NCI-H2227 (cell line): ENCODE measurements around the gene TUBE1.
"Not testable (repeated sequence)": the region's sequence is repeated elsewhere in the genome, so short reads cannot be mapped to it uniquely, and the experiment has no call there.

ENCODE experiments used
- DNase-seq: peaks from one replicate; lab custom pipeline; 2025; ENCODE audit not compliant: unreplicated experiment; lab: John Stamatoyannopoulos, UW

TUBE1 gene

GRCh38 chr6:112065426-112065986, 21.8 kb downstream of the TUBE1 start:
- DNase-seq, result no peak

GRCh38 chr6:112062966-112063365, 24.3 kb downstream of the TUBE1 start:
- no peak for DNase-seq

- DNase-seq, result no peak
Observed at GRCh38 chr6:112061605-112062004, 25.7 kb downstream of the TUBE1 start.

GRCh38 chr6:112058243-112059032, 28.8 kb downstream of the TUBE1 start:
- no peak for DNase-seq

DNA sequence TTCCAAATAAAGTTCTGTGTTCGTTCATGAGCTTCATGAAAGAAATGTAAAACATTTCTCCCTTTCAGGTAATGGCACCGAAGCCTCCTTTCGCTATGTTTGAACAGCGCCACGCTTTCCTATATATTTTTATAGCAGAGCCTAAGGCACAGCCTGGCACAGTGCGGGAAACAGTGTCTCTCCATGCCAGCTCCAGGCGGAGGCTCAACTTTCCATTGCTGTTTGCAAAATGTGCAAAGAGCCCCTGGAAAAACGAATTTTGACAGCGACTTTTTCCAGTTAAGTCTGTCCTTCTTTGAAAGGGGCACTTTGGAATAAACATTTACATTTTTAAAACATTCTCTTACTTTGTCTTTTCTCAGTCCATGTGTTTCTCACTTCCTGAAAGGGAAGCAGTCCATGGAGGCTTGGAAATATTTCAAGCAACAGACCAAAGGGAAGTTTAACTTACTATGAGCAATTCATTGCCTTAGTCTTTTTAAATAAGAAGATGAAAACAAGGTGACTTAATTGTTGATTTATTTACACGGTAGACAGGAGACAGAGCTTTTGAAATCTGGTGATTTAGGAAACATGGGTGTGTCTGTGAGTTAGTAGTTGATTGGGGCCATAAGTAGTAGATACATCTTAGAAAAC, 32.6 kb downstream of the TUBE1 start:
- no peak for DNase-seq

DNA sequence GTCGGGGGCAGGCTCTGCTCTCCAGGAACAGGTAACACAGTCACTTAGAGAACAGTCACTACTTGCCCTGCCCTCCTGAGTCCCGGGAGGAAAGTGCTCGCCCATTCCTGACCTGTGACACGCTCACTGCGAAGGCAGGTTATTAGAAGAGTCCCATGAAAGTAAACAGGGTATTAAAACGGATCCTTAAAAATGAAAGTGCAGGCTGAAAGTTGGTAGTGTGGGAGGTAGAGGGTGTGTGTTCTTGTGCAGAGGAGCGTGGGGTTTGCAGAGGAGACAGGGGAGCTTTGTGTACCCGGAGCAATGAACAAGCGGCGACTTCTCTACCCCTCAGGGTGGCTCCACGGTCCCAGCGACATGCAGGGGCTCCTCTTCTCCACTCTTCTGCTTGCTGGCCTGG, 33.3 kb downstream of the TUBE1 start, which contains the start of gene CCN6:
TSS of gene CCN6 (plus strand) at position 104 of the 400 bp plus-strand sequence. CDS start at position 358, 254 bp downstream.
- no peak for DNase-seq

- DNase-seq, result not testable (repeated sequence)
Observed at GRCh38 chr6:112051251-112051740, 36.0 kb downstream of the TUBE1 start.

GRCh38 chr6:112050429-112050828, 36.9 kb downstream of the TUBE1 start:
- DNase-seq, result no peak

DNA sequence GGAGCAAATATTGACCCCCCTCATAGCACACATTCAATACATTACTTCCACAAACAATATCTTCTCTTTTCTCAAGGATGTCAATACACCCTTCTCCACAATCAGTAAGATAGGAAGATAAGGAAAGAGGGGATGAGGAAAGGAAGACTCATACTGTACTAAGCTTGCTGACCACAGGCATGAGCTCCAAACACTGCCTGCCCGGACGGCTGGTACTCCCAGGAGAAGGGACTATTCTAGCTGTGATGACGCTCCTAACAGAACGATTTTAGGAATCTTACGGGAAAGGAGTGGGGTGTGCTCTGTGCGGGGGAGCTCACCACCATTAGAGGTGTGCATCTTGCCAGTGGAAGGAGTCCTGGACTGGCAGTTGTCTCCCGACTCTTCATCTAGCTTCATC, 37.3 kb downstream of the TUBE1 start:
- no peak for DNase-seq

DNA sequence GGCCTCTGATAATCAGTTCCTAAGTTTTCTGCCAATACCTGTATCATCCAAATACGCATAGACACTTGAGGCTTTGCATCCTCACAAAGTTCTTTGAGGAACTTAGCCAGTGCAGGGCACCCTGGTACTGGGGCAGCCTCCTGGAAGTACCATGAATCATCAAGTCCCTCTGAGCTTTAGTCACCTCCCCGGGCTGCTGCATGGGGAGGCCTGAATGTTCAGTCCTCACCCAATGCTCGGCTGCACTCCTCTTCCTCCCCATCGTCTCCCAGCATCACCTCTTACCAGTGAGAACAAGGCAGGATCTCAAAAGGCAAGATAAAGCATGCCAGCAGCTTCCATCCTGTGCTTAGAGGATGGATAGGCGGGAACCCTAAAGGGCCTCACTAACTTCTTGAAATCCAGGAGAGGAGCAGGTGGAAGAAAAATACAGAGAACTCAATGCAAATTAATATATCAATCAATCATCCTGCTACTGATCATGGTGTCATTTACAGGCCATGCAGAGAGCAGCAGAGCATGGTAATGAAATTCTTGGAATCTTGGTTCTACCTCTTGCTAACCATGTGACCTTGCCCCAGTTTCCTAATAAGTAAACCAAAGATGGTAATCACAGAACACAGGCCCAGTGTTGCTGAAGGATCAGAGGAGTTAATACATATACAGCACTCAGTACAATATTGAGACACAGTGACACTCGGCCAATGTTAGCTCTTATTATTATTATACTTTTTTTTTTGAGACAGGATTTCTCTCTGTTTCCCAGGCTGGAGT, 38.1 kb downstream of the TUBE1 start:
- no peak for DNase-seq

- not testable (repeated sequence) for DNase-seq
Observed at GRCh38 chr6:112047523-112047922, 39.8 kb downstream of the TUBE1 start.

- no peak for DNase-seq
Observed at GRCh38 chr6:112044856-112045255, 42.4 kb downstream of the TUBE1 start.

DNA sequence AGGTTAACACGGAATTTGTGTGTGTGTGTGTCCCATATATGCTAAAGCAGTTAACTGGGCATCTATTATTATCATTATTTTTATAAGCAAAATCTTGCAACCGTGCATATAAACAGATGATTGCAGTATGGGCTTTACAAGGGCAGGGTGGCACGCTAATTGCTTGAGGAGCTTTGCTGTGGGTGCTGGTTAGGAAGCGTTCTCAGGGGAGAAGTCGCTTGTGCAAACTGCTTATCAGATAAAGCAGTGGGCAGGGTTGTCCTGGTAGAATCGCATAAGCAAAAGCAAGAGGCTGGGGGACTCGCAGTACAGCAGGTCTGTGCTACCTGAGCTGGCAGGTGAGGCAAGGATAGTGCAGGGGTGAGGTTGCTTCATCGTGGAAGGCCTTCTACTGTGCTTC, 43.1 kb downstream of the TUBE1 start:
- DNase-seq, result no peak

DNA sequence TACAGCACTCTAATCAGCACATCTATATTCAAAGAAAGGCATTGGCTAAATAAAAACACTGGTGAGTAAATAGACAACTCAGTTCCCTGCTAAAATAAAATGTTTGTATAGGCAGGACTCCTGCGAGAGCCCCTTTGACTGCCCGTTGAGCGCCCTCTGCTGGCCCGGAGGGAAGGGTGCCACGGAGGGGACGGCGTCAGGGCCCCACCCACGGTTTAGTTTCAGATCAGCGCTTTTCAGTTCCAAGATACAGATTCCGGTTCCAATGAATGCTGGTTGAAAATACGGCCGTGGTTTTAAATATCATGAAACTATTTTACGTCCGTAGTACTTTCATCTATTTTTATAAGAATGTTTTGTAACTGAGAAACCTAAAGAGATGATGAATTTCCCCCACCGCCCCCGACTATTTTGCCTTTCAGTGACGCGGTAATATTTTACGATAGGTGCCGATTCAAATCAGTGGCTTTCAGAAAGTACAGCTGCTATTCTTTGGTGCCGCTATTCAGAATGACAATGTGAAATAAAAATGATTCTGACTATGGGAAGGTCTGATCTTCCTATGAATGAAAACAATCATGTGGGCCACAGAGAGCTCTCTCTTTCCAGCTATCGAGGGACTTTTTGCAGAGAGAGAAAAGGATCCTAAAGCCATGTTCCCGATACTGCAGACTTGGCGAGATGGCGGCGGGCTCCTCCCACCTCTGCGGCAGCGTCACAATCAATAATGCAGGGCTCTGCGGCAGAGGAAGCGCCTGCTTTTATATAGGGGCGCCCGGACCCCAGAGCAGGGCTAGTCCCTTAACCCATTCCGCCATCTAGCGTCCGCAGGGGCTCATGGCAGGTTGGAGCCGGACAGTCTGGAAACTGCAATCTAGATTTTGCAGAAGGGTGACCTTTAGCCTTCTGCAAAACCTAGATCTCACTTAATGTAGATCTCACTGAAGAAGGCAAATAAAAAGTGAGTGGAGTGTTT, 44.0 kb downstream of the TUBE1 start:
- DNase-seq, result peak; percentile 93

- no peak for DNase-seq
Observed at GRCh38 chr6:112041535-112041934, 45.7 kb downstream of the TUBE1 start.

GRCh38 chr6:112040956-112041355, 46.3 kb downstream of the TUBE1 start:
- no peak for DNase-seq

DNA sequence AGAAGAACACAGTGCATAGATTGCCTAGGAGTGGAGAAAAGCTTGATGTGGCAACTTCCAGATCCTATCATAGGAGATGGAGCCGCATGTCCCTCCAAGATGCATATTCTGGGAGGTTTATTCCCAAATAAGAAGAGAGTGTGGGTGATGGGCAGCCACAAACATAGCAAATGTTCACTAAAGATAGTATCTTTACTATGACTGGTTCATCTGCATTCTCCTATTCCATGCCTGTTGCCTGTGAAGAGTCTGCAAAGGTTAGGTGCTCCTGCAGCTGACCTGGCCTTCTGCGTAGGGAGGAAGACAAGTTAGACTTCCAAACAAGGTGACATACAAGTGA, 47.9 kb downstream of the TUBE1 start:
- no peak for DNase-seq

DNA sequence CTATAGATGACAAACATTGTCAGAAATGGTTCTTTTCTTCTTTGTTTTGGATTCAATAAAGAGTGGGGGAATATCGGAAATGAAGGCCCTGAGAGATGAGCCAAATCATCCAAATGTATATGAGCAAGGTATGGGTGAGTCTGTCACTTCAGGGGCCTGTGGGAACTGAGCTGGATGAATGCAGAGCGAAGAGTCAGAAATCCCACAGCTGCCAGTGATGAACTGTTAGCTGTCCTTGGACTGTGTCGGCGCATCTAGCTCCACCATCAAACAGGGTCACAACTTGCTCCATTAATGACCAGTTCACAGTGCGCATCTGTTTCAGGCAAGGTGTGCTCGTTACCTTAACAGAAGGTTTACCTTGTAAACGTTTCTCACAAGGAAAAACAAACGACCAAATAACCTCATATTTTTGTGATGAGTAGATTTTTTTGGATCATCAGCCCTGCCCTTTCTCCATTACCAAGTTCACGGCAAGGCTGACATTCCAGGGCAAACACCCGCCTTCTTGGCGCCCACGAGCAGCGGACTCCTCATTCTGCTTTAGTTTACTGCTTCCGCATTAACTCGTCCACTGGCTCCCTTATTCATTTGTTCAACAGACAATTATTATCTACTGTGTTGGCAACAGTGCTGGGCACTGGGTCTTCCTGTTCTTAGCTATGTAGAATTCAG, 48.4 kb downstream of the TUBE1 start:
- DNase-seq, result no peak

DNA sequence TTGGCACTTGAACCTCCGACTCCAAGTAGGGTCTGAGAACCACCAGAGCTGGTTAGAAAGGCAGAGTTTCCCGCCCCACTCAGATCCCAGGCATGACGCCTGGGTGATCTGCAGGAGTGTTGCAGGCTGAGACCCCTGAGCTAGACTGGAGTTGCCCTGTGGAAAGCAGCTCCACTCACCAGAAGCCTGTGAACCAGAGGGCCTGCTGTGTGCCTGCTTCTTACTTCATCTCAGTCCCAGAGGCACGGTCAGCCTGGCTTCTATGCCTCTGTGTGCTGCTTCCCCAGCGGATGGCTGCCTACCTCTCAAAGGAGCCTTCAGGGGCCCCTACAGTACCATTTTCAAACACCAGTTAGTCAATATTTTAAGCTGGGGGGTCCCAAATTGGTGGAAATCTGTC, 49.0 kb downstream of the TUBE1 start:
- DNase-seq, result no peak

GRCh38 chr6:112037783-112038216, 49.5 kb downstream of the TUBE1 start:
- DNase-seq, result no peak
